Muscle layer of colon (tissue), 2 donors: Measurements from ENCODE around the gene TCP11L2.
"Not testable (repeated sequence)": the region's sequence is repeated elsewhere in the genome, so short reads cannot be mapped to it uniquely, and the experiment has no call there.

Experiments used
- H3K27ac ChIP-seq: one replicate; pipeline ENCODE4 v1.7.0; 2013; ENCODE audit warnings: low read depth, mild to moderate bottlenecking, low read length, moderate library complexity
- H3K27me3 ChIP-seq, 2 donors: one replicate each; pipeline ENCODE4 v1.7.0; 2013; ENCODE audit warnings: low read length in 2 of 2, mild to moderate bottlenecking in 2 of 2; ENCODE audit not compliant: insufficient read depth in 2 of 2, control insufficient read depth in 1 of 2
- H3K36me3 ChIP-seq: one replicate; pipeline ENCODE4 v1.7.0; 2013; ENCODE audit warnings: mild to moderate bottlenecking, low read length; ENCODE audit not compliant: insufficient read depth
- H3K4me1 ChIP-seq: one replicate; pipeline ENCODE4 v1.7.0; 2013; ENCODE audit warnings: mild to moderate bottlenecking, low read length; ENCODE audit not compliant: insufficient read depth
- H3K4me3 ChIP-seq, 2 donors: one replicate each; pipeline ENCODE4 v1.7.0; 2013; ENCODE audit warnings: low read length in 2 of 2, low read depth in 1 of 2, mild to moderate bottlenecking in 1 of 2, moderate library complexity in 1 of 2
- H3K9ac ChIP-seq: one replicate; pipeline ENCODE4 v1.7.0; 2013; ENCODE audit warnings: low read length
- H3K9me3 ChIP-seq: one replicate; pipeline ENCODE4 v1.7.0; 2013; ENCODE audit warnings: mild to moderate bottlenecking, low read length
- donor health status: abdominal sarcoma.
- donor health status: Adenocarcinoma of cecum.

TCP11L2 gene

GRCh38 chr12:106286576-106287162 lies 15.9 kb upstream of the TCP11L2 start:
- H3K4me3 ChIP-seq, H3K27ac ChIP-seq, H3K9ac ChIP-seq, H3K27me3 ChIP-seq, H3K9me3 ChIP-seq, H3K36me3 ChIP-seq, H3K4me1 ChIP-seq: not testable (repeated sequence)

- H3K27me3 ChIP-seq: no peaks in the 10 kb centered on the region
- no peak overlapping the region for H3K4me3 ChIP-seq
- no peaks in the 10 kb centered on the region for H3K36me3 ChIP-seq
- no peaks in the 10 kb centered on the region for H3K4me1 ChIP-seq
- no peak overlapping the region for H3K27ac ChIP-seq
- no peak overlapping the region for H3K9ac ChIP-seq
- no peaks in the 10 kb centered on the region for H3K9me3 ChIP-seq
Measured at GRCh38 chr12:106287364-106287763, 15.2 kb upstream of the TCP11L2 start.

- Histone ChIP-seq H3K4me1 (no peaks in the 10 kb centered on the region), H3K9ac (no peak overlapping the region), H3K27ac (no peak overlapping the region), H3K36me3 (no peaks in the 10 kb centered on the region), H3K27me3 (no peaks in the 10 kb centered on the region), H3K4me3 (no peak overlapping the region), H3K9me3 (no peaks in the 10 kb centered on the region)
Measured at GRCh38 chr12:106288101-106288493, 14.4 kb upstream of the TCP11L2 start.

- no peaks in the 10 kb centered on the region for H3K36me3 ChIP-seq
- no peaks in the 10 kb centered on the region for H3K9me3 ChIP-seq
- no peaks in the 10 kb centered on the region for H3K4me1 ChIP-seq
- no peak overlapping the region for H3K9ac ChIP-seq
- no peak overlapping the region for H3K27ac ChIP-seq
- H3K27me3 ChIP-seq: no peaks in the 10 kb centered on the region
- no peak overlapping the region for H3K4me3 ChIP-seq
Measured at GRCh38 chr12:106288494-106289195, 13.9 kb upstream of the TCP11L2 start.

- Histone ChIP-seq H3K9me3 (no peaks in the 10 kb centered on the region), H3K4me1 (no peaks in the 10 kb centered on the region), H3K27ac (no peak overlapping the region), H3K4me3 (no peak overlapping the region), H3K27me3 (no peaks in the 10 kb centered on the region), H3K9ac (no peak overlapping the region), H3K36me3 (no peaks in the 10 kb centered on the region)
Measured at GRCh38 chr12:106289196-106289681, 13.3 kb upstream of the TCP11L2 start.

- Histone ChIP-seq H3K9me3 (no peaks in the 10 kb centered on the region), H3K4me3 (no peak overlapping the region), H3K4me1 (no peaks in the 10 kb centered on the region), H3K36me3 (no peaks in the 10 kb centered on the region), H3K27me3 (no peaks in the 10 kb centered on the region), H3K27ac (no peak overlapping the region), H3K9ac (no peak overlapping the region)
Measured at GRCh38 chr12:106290666-106291065, 11.9 kb upstream of the TCP11L2 start.

- H3K4me1 ChIP-seq: no peaks in the 10 kb centered on the region
- no peak overlapping the region for H3K9ac ChIP-seq
- no peak overlapping the region for H3K4me3 ChIP-seq
- no peak overlapping the region for H3K27ac ChIP-seq
- H3K36me3 ChIP-seq: no peaks in the 10 kb centered on the region
- no peaks in the 10 kb centered on the region for H3K27me3 ChIP-seq
- no peaks in the 10 kb centered on the region for H3K9me3 ChIP-seq
Measured at GRCh38 chr12:106291342-106291741, 11.2 kb upstream of the TCP11L2 start.

- Histone ChIP-seq H3K27me3 (no peaks in the 10 kb centered on the region), H3K36me3 (no peaks in the 10 kb centered on the region), H3K4me1 (no peaks in the 10 kb centered on the region), H3K9ac (no peak overlapping the region), H3K4me3 (no peak overlapping the region), H3K27ac (no peak overlapping the region), H3K9me3 (no peaks in the 10 kb centered on the region)
Measured at GRCh38 chr12:106292339-106292738, 10.2 kb upstream of the TCP11L2 start.

GRCh38 chr12:106296179-106296877 lies 6.2 kb upstream of the TCP11L2 start:
- Histone ChIP-seq H3K9me3 (no peaks in the 10 kb centered on the region), H3K36me3 (no peaks in the 10 kb centered on the region), H3K27me3 (no peaks in the 10 kb centered on the region), H3K4me1 (peaks cover 6% of the 10 kb centered on the region), H3K4me3 (no peak overlapping the region), H3K9ac (no peak overlapping the region), H3K27ac (no peak overlapping the region)

- Histone ChIP-seq H3K27me3 (no peaks in the 10 kb centered on the region), H3K4me3 (no peak overlapping the region), H3K4me1 (peaks cover 11% of the 10 kb centered on the region), H3K36me3 (no peaks in the 10 kb centered on the region), H3K9ac (no peak overlapping the region), H3K27ac (no peak overlapping the region), H3K9me3 (no peaks in the 10 kb centered on the region)
Measured at GRCh38 chr12:106297075-106297474, 5.5 kb upstream of the TCP11L2 start.

- H3K27ac ChIP-seq: no peak overlapping the region
- no peaks in the 10 kb centered on the region for H3K36me3 ChIP-seq
- no peak overlapping the region for H3K4me3 ChIP-seq
- no peaks in the 10 kb centered on the region for H3K27me3 ChIP-seq
- peaks cover 11% of the 10 kb centered on the region for H3K4me1 ChIP-seq
- H3K9ac ChIP-seq: no peak overlapping the region
- H3K9me3 ChIP-seq: no peaks in the 10 kb centered on the region
Measured at GRCh38 chr12:106297681-106298080, 4.9 kb upstream of the TCP11L2 start.
